Measurements from ENCODE around the gene ZNF273. TPM values are rescaled to one million over a fixed set of nuclear protein-coding genes. Genes with fewer than 3 reads are reported as not detected.
"Not testable (repeated sequence)": the region's sequence is repeated elsewhere in the genome, so short reads cannot be mapped to it uniquely, and the experiment has no call there.

The ZNF273 gene
- total RNA-seq, 2 experiments from 2014 or later: 12.5 to 13.3 TPM

- POLR2A ChIA-PET: no interaction called here
- intact Hi-C loops (cut with DNase I, micrococcal nuclease): loop anchor here in 1 of 2 experiments (5.0 to 10.0 kb wide), 2 partner anchors 418 to 985 kb away; no protein-coding TSS in a partner anchor
Measured at GRCh38 chr7:64886956-64887545, 16.0 kb upstream of the ZNF273 start.

GRCh38 chr7:64887756-64888508 lies 15.1 kb upstream of the ZNF273 start:
- Mint-ChIP-seq H3K4me1 (peaks cover 14% of the 10 kb centered on the region), H3K36me3 (ENCODE audit: low read depth) (no peaks in the 10 kb centered on the region), H3K9me3 (ENCODE audit: low read depth) (peaks cover 2% of the 10 kb centered on the region), H3K27me3 (peaks cover 52% of the 10 kb centered on the region), H3K27ac (no peak overlapping the region), H3K4me3 (peak overlapping the region; percentile 74)
- ChIA-PET POLR2A (no interaction called here), CTCF (interaction anchor here (0.6 to 0.9 kb wide), 5 partner anchors 9 to 62 kb away, joined by 3 to 5 read pairs (median 3); partner anchors contain the start of gene ZNF273)
- ATAC-seq (peak; percentile 62), DNase-seq (peak; percentile 69)
- intact Hi-C loops (cut with DNase I, micrococcal nuclease): loop anchor here (2.0 to 10.0 kb wide), 4 partner anchors 15 to 986 kb away; partner anchors contain the start of gene ZNF273 (in 1 of the 2)

More at GRCh38 chr7:64886956-64887545, 16.0 kb upstream of the ZNF273 start:
- CTCF ChIA-PET: no interaction called here
- H3K4me1 Mint-ChIP-seq: peaks cover 19% of the 10 kb centered on the region
- H3K9me3 Mint-ChIP-seq (ENCODE audit: low read depth): peaks cover 2% of the 10 kb centered on the region
- H3K4me3 Mint-ChIP-seq: no peak overlapping the region
- H3K27ac Mint-ChIP-seq: no peak overlapping the region
- no peaks in the 10 kb centered on the region for H3K36me3 Mint-ChIP-seq (ENCODE audit: low read depth)
- H3K27me3 Mint-ChIP-seq: peaks cover 55% of the 10 kb centered on the region
- DNase-seq: no peak
- no peak for ATAC-seq

GRCh38 chr7:64888561-64888900 lies 14.5 kb upstream of the ZNF273 start:
- peak; percentile 27 for DNase-seq
- Mint-ChIP-seq H3K4me3 (peak overlapping the region; percentile 74), H3K27ac (peak overlapping the region; percentile 42), H3K27me3 (peaks cover 47% of the 10 kb centered on the region), H3K4me1 (peaks cover 12% of the 10 kb centered on the region), H3K36me3 (ENCODE audit: low read depth) (no peaks in the 10 kb centered on the region), H3K9me3 (ENCODE audit: low read depth) (no peaks in the 10 kb centered on the region)
- intact Hi-C loops (cut with DNase I, micrococcal nuclease): loop anchor here (2.0 to 10.0 kb wide), 4 partner anchors 14 to 986 kb away; partner anchors contain the start of gene ZNF273 (in 1 of the 2)
- POLR2A ChIA-PET: no interaction called here
- ATAC-seq: peak; percentile 31
- CTCF ChIA-PET: interaction anchor here (0.6 to 0.9 kb wide), 5 partner anchors 9 to 62 kb away, joined by 3 to 5 read pairs (median 3); partner anchors contain the start of gene ZNF273

GRCh38 chr7:64888901-64889685 lies 14.0 kb upstream of the ZNF273 start:
- Mint-ChIP-seq H3K27ac (peak overlapping the region; percentile 42), H3K4me1 (peaks cover 12% of the 10 kb centered on the region), H3K4me3 (peak overlapping the region; percentile 74), H3K27me3 (peaks cover 42% of the 10 kb centered on the region), H3K9me3 (ENCODE audit: low read depth) (no peaks in the 10 kb centered on the region), H3K36me3 (ENCODE audit: low read depth) (no peaks in the 10 kb centered on the region)
- intact Hi-C loops (cut with DNase I, micrococcal nuclease): loop anchor here (2.0 to 10.0 kb wide), 4 partner anchors 14 to 987 kb away; partner anchors contain the start of gene ZNF273 (in 1 of the 2)
- ATAC-seq (peak; percentile 37), DNase-seq (peak; percentile 45)
- ChIA-PET POLR2A (no interaction called here), CTCF (interaction anchor here (0.8 kb wide), 1 partner anchor 8 kb away, joined by 3 read pairs; no protein-coding TSS in a partner anchor)

- H3K27ac Mint-ChIP-seq: no peak overlapping the region
- ATAC-seq: no peak
- H3K4me3 Mint-ChIP-seq: no peak overlapping the region
- POLR2A ChIA-PET: no interaction called here
- peaks cover 41% of the 10 kb centered on the region for H3K27me3 Mint-ChIP-seq
- no peaks in the 10 kb centered on the region for H3K36me3 Mint-ChIP-seq (ENCODE audit: low read depth)
- H3K4me1 Mint-ChIP-seq: peaks cover 12% of the 10 kb centered on the region
- intact Hi-C loops (cut with DNase I, micrococcal nuclease): loop anchor here (2.0 to 10.0 kb wide), 4 partner anchors 13 to 987 kb away; partner anchors contain the start of gene ZNF273 (in 1 of the 2)
- H3K9me3 Mint-ChIP-seq (ENCODE audit: low read depth): no peaks in the 10 kb centered on the region
- CTCF ChIA-PET: interaction anchor here (0.6 kb wide), 1 partner anchor 203 kb away, joined by 3 read pairs; no protein-coding TSS in a partner anchor
- no peak for DNase-seq
Measured at GRCh38 chr7:64889686-64890162, 13.3 kb upstream of the ZNF273 start.

GRCh38 chr7:64890273-64890672 lies 12.8 kb upstream of the ZNF273 start:
- H3K9me3 Mint-ChIP-seq (ENCODE audit: low read depth); H3K36me3 Mint-ChIP-seq (ENCODE audit: low read depth); H3K27ac Mint-ChIP-seq; POLR2A ChIA-PET; intact Hi-C loops (cut with DNase I, micrococcal nuclease); DNase-seq; ATAC-seq; H3K4me3 Mint-ChIP-seq: not testable (repeated sequence)
- CTCF ChIA-PET: interaction anchor here (0.6 kb wide), 1 partner anchor 202 kb away, joined by 3 read pairs; no protein-coding TSS in a partner anchor
- peaks cover 39% of the 10 kb centered on the region for H3K27me3 Mint-ChIP-seq
- peaks cover 12% of the 10 kb centered on the region for H3K4me1 Mint-ChIP-seq

GRCh38 chr7:64890761-64891362 lies 12.2 kb upstream of the ZNF273 start:
- Mint-ChIP-seq H3K27ac (no peak overlapping the region), H3K4me3 (no peak overlapping the region), H3K36me3 (ENCODE audit: low read depth) (no peaks in the 10 kb centered on the region), H3K27me3 (peaks cover 35% of the 10 kb centered on the region), H3K4me1 (peaks cover 12% of the 10 kb centered on the region), H3K9me3 (ENCODE audit: low read depth) (no peaks in the 10 kb centered on the region)
- ChIA-PET POLR2A (no interaction called here), CTCF (no interaction called here)
- intact Hi-C loops (cut with DNase I, micrococcal nuclease): no loop called here
- DNase-seq (no peak), ATAC-seq (no peak)

- H3K36me3 Mint-ChIP-seq (ENCODE audit: low read depth); DNase-seq; H3K9me3 Mint-ChIP-seq (ENCODE audit: low read depth); POLR2A ChIA-PET; ATAC-seq; intact Hi-C loops (cut with DNase I, micrococcal nuclease); CTCF ChIA-PET; H3K4me3 Mint-ChIP-seq; H3K27ac Mint-ChIP-seq: not testable (repeated sequence)
- Mint-ChIP-seq H3K27me3 (peaks cover 29% of the 10 kb centered on the region), H3K4me1 (peaks cover 11% of the 10 kb centered on the region)
Measured at GRCh38 chr7:64891363-64892081, 11.6 kb upstream of the ZNF273 start.

GRCh38 chr7:64892116-64892515 lies 11.0 kb upstream of the ZNF273 start:
- no peak overlapping the region for H3K27ac Mint-ChIP-seq
- ChIA-PET CTCF (no interaction called here), POLR2A (no interaction called here)
- ATAC-seq: no peak
- intact Hi-C loops (cut with DNase I, micrococcal nuclease): no loop called here
- DNase-seq: no peak
- peaks cover 10% of the 10 kb centered on the region for H3K4me1 Mint-ChIP-seq
- H3K4me3 Mint-ChIP-seq: no peak overlapping the region
- no peaks in the 10 kb centered on the region for H3K36me3 Mint-ChIP-seq (ENCODE audit: low read depth)
- no peaks in the 10 kb centered on the region for H3K9me3 Mint-ChIP-seq (ENCODE audit: low read depth)
- peaks cover 26% of the 10 kb centered on the region for H3K27me3 Mint-ChIP-seq

GRCh38 chr7:64892666-64893309 lies 10.3 kb upstream of the ZNF273 start:
- ATAC-seq: no peak
- intact Hi-C loops (cut with DNase I, micrococcal nuclease): no loop called here
- Mint-ChIP-seq H3K27me3 (peaks cover 24% of the 10 kb centered on the region), H3K27ac (no peak overlapping the region), H3K4me3 (no peak overlapping the region), H3K36me3 (ENCODE audit: low read depth) (no peaks in the 10 kb centered on the region), H3K4me1 (peaks cover 10% of the 10 kb centered on the region), H3K9me3 (ENCODE audit: low read depth) (no peaks in the 10 kb centered on the region)
- ChIA-PET CTCF (no interaction called here), POLR2A (no interaction called here)
- no peak for DNase-seq
